PC-9 (cell line): ENCODE results near the gene OSBPL10. TPM values are rescaled to one million over a fixed set of nuclear protein-coding genes. Genes with fewer than 3 reads are reported as not detected.

Experiments
- BruUV-seq: library from RNA; stranded (reverse); fragments of 400-500 nt; replicated peaks from 2 replicates; lab custom pipeline; 2021; lab: Mats Ljungman, UMichigan
- CTCF ChIA-PET: fragments of 300-600 bp; sonication (Branson Sonifier 250); formaldehyde crosslinking; loops from one replicate; lab custom pipeline; 2022; ENCODE audit warnings: antibody characterized with exemption; lab: Charles Lee
- POLR2A ChIA-PET: fragments of 300-600 bp; sonication (Branson Sonifier 250); formaldehyde crosslinking; loops from one replicate; lab custom pipeline; 2022; ENCODE audit warnings: antibody characterized with exemption; ENCODE audit not compliant: unreplicated experiment; lab: Charles Lee
- DNase-seq, 2 experiments: peaks; one replicate each; pipeline versions ENCODE4 v3.0.0 to v3.0.0-alpha.2; 2015 to 2022; ENCODE audit warnings: mixed read lengths in 1 of 2
- H2AFZ ChIP-seq: fragments of 200-600 bp; sonication (generic); 2 replicates; pipeline ENCODE4 v1.8.1; 2017; ENCODE audit warnings: antibody characterized with exemption
- H3F3A ChIP-seq: fragments of 200-600 bp; sonication (generic); 2 replicates; pipeline ENCODE4 v1.8.1; 2017; ENCODE audit warnings: antibody characterized with exemption, mild to moderate bottlenecking, low read depth; ENCODE audit not compliant: insufficient read depth
- H3K27ac ChIP-seq: fragments of 200-600 bp; sonication (generic); 2 replicates; pipeline ENCODE4 v1.6.1; 2016; ENCODE audit warnings: mixed run types
- H3K27me3 ChIP-seq: fragments of 200-600 bp; sonication (generic); 2 replicates; pipeline ENCODE4 v1.6.1; 2016; ENCODE audit warnings: low read depth, mixed run types; ENCODE audit not compliant: insufficient read depth
- H3K36me3 ChIP-seq: fragments of 200-600 bp; sonication (generic); 2 replicates; pipeline ENCODE4 v1.6.1; 2016; ENCODE audit warnings: low read depth, mixed run types
- H3K4me1 ChIP-seq: fragments of 200-600 bp; sonication (generic); replicated peaks from 2 replicates; pipeline ENCODE4 v1.6.1; 2016; ENCODE audit warnings: mixed run types; ENCODE audit not compliant: insufficient read depth
- H3K4me2 ChIP-seq: fragments of 200-600 bp; sonication (generic); 2 replicates; pipeline ENCODE4 v1.6.1; 2017; ENCODE audit warnings: mixed run types
- H3K4me3 ChIP-seq: fragments of 200-600 bp; sonication (generic); 2 replicates; pipeline ENCODE4 v1.6.1; 2016; ENCODE audit warnings: mixed run types
- H3K79me2 ChIP-seq: fragments of 200-600 bp; sonication (generic); 2 replicates; pipeline ENCODE4 v1.6.1; 2017; ENCODE audit warnings: low read depth, mixed run types
- H3K9me2 ChIP-seq: fragments of 200-600 bp; sonication (generic); 2 replicates; pipeline ENCODE4 v1.8.1; 2017; ENCODE audit warnings: mild to moderate bottlenecking; ENCODE audit not compliant: insufficient read depth
- H3K9me3 ChIP-seq: fragments of 200-600 bp; sonication (generic); 2 replicates; pipeline ENCODE4 v1.8.1; 2016; ENCODE audit warnings: low read depth; ENCODE audit not compliant: insufficient read depth
- H4K20me1 ChIP-seq: fragments of 200-600 bp; sonication (generic); 2 replicates; pipeline ENCODE4 v1.8.1; 2017; ENCODE audit not compliant: insufficient read depth
- CTCF ChIP-seq: fragments of 200-600 bp; sonication (generic); conservative IDR thresholded peaks from 2 replicates; pipeline ENCODE4 v1.6.1; 2017; ENCODE audit warnings: mixed run types, antibody characterized with exemption, mild to moderate bottlenecking, moderate library complexity
- EZH2 ChIP-seq: fragments of 200-600 bp; sonication (generic); IDR thresholded peaks from 2 replicates; pipeline ENCODE4 v1.8.0; 2017; ENCODE audit warnings: antibody characterized with exemption, low read depth
- intact Hi-C: fragments of 100-400 bp; cut with micrococcal nuclease; formaldehyde crosslinking; loops from one replicate; pipeline ENCODE4 v1.10.0; 2022; ENCODE audit not compliant: unreplicated experiment
- total RNA-seq: library from RNA; stranded (reverse); gene quantifications from 2 replicates; pipeline ENCODE4 v1.2.3, GENCODE V29; 2021

OSBPL10 gene
- total RNA-seq, 1 experiment from 2014 or later: 42.0 TPM

DNA sequence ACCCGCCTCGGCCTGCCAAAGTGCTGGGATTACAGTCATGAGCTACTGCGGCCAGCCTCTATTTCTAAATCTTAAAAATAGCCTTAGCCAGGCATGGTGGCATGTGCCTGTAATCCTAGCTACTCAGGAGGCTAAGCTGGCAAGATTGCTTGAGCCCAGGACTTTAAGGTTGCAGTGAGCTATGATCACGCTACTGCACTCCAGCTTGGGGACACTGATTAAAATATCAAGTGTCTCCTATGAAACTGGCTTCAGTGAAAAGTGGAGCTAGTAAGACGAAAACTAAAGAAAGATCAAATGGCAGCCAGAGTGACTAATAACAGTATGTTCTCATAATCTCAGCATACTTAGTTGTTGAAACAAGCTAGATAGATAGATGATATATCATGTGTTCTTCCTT, 335.8 kb downstream of the OSBPL10 start:
- BruUV-seq: no TSS peak
- H3K36me3 ChIP-seq: no peaks in the 10 kb centered on the region
- POLR2A ChIA-PET: no interaction called here
- no peaks in the 10 kb centered on the region for H3K9me2 ChIP-seq
- intact Hi-C loops: no loop called here
- H3K4me3 ChIP-seq: no peak overlapping the region
- CTCF ChIA-PET: no interaction called here
- H2AFZ ChIP-seq: no peak overlapping the region
- no peaks in the 10 kb centered on the region for H4K20me1 ChIP-seq
- no peak overlapping the region for H3K4me2 ChIP-seq
- H3K9me3 ChIP-seq: peaks cover 12% of the 10 kb centered on the region; the same call in 1 of the 2 replicates
- no peaks in the 10 kb centered on the region for H3K4me1 ChIP-seq
- no peak for DNase-seq
- no peaks in the 10 kb centered on the region for H3K79me2 ChIP-seq
- 0 out of 2 replicates have a peak, but pooled peaks cover 4% of the 10 kb centered on the region for H3F3A ChIP-seq
- no peaks in the 10 kb centered on the region for H3K27me3 ChIP-seq
- TF ChIP-seq EZH2 (no peak), CTCF (no peak)
- H3K27ac ChIP-seq: no peak overlapping the region

GRCh38 chr3:31639828-31640227, 341.2 kb downstream of the OSBPL10 start:
- Histone ChIP-seq H2AFZ (no peak overlapping the region), H3K4me1 (no peaks in the 10 kb centered on the region), H3K9me2 (no peaks in the 10 kb centered on the region), H4K20me1 (no peaks in the 10 kb centered on the region), H3K4me2 (no peak overlapping the region), H3F3A (no peaks in the 10 kb centered on the region), H3K79me2 (no peaks in the 10 kb centered on the region), H3K27me3 (no peaks in the 10 kb centered on the region), H3K27ac (no peak overlapping the region), H3K36me3 (no peaks in the 10 kb centered on the region), H3K4me3 (no peak overlapping the region), H3K9me3 (no peaks in the 10 kb centered on the region)
- intact Hi-C loops: no loop called here
- TF ChIP-seq EZH2: no peak
- no peak for TF ChIP-seq CTCF
- CTCF ChIA-PET: no interaction called here
- BruUV-seq: no TSS peak
- POLR2A ChIA-PET: no interaction called here
- no peak for DNase-seq

GRCh38 chr3:31636694-31637442, 344.2 kb downstream of the OSBPL10 start:
- Histone ChIP-seq H3K4me1 (no peaks in the 10 kb centered on the region), H3K27me3 (no peaks in the 10 kb centered on the region), H3F3A (no peaks in the 10 kb centered on the region), H4K20me1 (no peaks in the 10 kb centered on the region), H3K9me3 (no peaks in the 10 kb centered on the region), H3K36me3 (no peaks in the 10 kb centered on the region), H3K27ac (no peak overlapping the region), H3K9me2 (no peaks in the 10 kb centered on the region), H3K4me3 (no peak overlapping the region), H3K4me2 (no peak overlapping the region), H2AFZ (no peak overlapping the region), H3K79me2 (no peaks in the 10 kb centered on the region)
- BruUV-seq: no TSS peak
- CTCF ChIA-PET: interaction anchor here (0.6 kb wide), 1 partner anchor 625 kb away, joined by 3 read pairs; no protein-coding TSS in a partner anchor
- no peak for TF ChIP-seq EZH2
- no peak for TF ChIP-seq CTCF
- intact Hi-C loops: no loop called here
- POLR2A ChIA-PET: no interaction called here
- DNase-seq: no peak
